ENCODE data around the gene SORCS2.

The SORCS2 gene

DNA sequence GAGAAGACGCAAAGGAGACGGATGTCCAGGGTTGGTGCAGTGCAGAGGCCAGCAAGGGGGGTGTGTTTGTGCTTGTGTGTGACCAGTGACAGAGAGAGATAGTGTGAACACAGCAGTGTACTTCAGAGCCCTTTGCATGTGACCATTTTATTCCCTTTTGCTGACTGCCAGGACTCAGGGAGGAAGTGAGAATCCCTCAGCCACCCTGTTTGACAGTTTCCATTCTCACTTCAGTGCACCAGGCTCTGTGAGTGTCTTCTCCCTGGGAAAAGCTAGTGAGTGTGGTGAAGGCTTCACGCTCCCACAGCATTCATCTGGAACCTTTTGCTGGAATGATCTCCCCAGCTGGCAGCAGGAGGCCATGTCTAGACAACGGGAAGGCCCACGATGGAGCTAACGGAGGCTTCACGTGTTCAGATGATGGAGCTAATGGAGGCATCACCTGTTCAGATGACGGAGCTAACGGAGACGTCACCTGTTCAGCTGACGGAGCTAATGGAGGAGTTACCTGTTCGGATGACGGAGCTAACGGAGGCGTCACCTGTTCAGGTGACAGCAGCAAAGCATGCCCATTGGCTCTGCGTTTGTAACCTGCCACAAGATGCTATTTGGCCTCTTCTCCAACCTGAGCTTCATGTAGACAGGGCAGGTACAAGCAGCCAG, 551.9 kb downstream of the SORCS2 start:
- DNase-seq, result no peak

DNA sequence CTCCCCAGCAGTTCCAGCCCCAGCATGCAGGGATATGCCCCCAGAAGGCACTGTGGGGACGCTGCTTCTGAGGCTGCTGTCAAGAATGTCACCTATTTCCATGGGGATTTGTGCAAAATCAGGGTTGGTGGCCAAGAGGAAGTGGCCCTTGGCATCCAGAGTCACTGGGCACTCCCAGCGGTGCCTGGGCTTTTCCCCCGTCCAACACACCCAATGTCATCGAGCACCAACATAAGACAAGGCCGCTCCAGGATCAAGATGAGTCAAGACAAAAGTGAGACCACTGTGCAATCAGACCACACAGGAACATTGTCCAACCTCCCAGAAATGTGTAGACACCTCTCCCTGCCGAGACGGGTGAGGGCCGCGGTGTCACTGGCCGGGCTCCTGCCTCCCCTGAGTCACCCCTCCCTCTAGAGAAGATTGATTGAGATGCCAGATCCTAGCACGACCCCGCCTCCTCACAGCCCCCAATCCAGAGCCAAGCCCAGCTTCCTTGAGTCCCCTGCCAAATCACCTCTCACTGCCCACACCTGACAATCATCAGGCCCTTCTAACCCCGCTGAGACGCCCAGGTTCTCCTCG, 553.1 kb downstream of the SORCS2 start:
- DNase-seq, result no peak

DNA sequence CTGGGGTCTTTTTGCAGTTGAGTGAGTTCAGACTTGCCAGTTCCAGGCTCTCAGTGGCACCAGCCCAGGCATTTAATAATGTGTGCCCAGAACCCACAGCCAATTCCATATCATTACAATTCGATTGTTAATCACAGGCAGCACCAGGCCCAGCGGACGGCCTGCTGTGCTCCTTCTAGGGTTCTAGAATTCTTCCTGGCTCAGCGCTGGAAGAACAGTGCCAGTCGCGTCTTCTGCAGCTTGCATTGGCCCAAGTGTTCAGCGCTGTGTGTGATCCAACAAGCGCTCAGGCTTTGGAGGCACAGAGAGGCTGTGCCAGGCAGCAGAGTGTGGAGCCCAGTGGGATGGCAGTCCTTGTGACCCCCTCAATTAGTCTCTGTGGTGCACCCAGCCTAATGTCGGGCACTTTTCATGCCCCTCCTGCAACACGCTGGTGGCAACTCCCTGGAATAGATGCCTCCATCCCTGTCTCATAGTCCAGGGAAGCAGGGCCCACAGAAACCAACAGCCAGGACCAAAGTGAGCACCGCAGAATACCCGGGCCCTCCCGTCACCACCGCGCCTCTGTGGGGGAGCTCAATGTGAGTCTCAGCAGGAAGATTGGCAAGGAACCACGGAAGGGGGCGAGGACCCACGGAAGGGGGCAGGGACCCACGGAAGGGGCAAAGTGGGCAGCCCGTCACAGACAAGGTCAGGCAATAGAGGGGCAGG, 554.2 kb downstream of the SORCS2 start:
- no peak for DNase-seq

DNA sequence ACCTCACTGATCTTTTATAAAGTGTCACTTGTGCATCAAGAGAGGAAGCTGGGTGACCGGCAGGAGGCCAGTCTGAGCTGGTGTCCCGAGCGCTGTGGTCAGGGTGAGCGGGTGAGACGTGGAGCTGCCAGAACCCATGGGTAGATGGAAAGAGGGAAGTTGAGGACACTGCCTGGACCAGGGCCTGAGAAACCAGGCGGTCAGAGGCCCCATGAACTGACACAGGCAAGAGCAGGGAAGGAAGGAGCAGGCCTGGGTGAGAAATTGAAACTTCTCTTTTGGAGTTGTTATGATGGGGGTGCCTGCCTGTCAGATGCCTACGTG, 554.7 kb downstream of the SORCS2 start:
- DNase-seq, result no peak

DNA sequence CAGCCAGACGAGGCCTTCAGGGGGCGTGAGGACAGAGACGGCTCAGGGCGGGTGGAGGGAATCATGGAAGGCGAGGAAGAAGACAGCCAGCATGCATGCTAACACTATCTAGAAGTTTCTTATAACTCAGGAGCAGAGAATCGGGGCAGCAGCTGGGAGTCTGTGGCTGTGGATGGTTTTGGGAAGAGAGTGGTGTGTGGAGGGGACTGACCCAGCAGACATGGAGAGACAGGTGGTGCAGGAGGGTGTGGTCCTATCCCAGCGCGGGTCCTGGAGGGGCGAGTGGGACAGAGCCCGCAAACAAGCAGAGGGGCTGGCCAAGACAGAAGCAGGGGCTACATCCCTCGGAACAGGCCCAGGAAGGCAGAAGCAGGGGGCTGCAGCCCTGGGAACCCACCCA, 555.2 kb downstream of the SORCS2 start:
- DNase-seq, result no peak

DNA sequence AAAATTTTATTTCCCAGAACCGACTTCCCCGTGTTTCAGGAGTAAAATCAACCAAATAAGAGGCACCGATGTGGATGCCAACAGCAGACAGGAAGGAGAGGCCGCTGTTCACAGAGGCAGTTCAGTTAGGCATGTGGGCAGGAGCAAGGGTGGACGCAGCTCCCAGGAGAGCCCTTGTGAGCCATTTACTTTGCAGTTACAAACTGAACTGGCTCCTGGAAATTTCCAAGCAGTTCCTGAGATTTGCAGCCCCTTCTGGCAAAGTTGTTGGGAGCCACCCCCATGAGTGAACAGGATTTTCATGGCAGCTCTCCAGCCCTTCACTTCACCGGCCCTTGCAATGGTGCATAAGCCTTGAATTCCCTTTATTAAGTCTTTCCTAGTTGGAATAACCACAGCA, 558.2 kb downstream of the SORCS2 start:
- DNase-seq, result no peak

DNA sequence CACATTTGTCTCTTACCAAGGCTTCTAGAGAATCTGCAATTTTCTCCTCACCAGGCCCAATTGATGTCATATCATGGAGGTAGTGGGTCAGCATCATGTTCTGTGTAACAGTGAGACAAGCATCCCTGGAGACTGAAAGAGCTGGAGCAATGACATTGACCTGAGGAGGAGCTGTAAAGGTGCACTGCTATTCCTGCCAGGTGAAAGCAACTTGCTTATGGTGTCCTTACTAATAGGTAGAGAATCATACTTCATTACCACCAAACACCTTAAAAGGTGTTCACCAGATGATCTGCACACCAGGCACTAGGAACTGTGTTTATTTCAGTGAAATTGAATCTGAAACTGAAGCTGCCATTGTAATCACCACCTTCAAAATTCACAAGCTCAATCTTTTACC, 558.6 kb downstream of the SORCS2 start:
- no peak for DNase-seq

DNA sequence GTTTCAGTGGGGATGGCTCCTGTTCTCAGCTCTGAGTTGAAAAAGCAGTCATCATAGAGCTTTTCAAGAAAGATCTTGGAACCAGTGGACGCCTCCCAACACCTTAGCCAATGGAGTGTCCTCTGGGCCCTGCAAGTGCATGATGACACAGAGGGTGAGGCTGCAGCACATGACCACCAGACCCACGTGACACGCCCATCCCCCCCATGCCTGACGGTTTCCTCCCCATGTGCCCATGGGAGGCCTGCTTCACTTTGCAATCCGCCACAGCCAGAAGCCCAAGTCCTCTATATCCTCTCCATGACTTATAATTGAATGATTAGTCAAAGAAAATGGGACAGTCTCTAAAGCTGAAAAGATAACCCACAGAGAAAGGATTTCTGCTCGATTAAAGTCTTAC, 560.3 kb downstream of the SORCS2 start:
- no peak for DNase-seq

DNA sequence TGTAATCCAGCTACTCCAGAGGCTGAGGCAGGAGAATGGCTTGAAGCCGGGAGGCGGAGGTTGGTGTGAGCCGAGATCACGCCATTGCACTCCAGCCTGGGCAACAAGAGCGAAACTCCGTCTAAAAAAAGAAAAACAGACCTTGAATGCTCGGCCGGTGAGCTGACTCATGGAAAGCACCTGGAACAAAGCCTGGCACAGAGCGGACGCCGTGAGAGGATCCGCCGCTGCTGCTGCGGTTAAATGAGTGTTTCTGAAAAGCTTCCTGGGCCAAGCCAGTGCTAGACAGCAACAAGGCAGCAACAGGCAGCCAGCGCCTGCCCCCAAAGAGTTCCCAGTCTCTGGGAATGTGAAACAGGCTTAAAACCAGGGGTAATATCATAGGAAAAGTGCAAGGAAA, 560.9 kb downstream of the SORCS2 start:
- DNase-seq, result no peak

DNA sequence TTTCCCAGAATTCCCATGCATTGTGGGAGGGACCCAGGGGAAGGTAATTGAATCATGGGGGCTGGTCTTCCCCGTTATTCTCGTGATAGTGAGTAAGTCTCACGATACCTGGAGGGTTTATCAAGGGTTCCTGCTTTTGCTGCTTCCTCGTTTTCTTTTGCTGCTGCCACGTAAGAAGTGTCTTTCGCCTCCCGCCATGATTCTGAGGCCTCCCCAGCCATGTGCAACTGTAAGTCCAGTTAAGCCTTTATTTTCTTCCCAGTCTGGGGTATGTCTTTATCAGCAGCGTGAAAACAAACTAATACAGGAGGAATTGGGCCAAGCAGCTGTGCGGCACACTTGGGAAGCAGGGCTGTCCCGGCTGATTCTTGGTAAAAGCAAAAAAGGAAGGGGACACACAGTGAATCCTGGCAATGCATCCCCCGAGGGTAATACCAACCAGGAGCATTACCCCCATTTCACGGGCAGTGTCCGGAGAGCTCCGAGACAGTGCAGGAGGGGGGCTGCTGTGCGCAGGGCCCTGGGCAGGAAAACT, 561.7 kb downstream of the SORCS2 start:
- DNase-seq, result no peak

DNA sequence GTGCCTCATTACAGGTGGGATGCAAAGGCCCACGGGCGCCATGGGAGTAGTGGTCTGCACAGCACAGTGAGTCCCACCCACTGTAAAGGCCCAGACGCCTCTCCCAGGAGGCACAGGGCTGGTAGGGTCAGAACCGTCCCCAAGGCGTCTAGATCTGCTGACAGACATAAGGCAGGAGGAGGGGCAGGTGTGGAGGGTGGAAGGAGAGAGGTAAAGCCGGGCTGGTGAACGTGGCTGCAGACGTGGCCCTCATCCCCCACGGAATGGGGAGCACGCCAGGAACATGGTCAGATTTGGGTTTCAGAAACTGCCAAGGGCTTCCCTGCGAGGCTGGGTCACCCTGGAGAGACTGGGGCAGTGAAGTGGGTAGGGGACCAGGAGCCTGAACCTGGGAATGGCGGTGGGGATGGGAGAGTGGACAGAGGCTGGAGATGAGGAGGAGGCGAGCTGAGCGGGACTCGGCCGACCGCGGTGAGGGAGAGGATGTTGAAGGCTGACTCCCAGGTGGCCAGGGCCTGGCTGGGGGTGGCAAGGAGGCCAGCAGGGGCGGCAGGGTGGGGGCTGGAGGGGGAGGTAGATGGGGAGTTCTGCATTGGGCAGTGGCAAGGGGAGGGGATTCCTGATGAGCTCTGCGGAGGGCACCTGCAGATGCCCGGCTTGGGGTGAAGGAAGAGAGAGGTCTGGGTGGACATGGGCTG, 562.4 kb downstream of the SORCS2 start:
- DNase-seq, result no peak

DNA sequence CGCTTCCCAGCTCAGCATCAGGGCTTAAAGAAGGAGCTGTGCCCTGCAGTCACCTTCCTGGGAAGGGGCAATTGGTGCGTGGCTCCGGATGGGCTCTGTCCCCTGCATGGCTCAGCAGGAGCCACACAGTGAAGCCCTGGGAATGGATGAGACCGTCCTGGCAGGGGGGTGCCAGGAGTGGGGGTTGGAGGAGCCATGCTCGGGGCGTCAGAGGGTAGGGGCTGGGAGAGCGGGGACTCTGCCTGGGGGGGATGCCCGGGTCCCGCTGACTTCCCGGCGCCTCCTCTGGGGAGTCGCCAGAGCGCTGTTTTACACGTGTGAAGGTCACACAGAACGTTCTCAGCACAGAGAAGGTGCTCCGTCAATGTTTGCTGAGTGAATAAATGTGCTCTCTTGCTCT, 563.2 kb downstream of the SORCS2 start:
- DNase-seq, result no peak

DNA sequence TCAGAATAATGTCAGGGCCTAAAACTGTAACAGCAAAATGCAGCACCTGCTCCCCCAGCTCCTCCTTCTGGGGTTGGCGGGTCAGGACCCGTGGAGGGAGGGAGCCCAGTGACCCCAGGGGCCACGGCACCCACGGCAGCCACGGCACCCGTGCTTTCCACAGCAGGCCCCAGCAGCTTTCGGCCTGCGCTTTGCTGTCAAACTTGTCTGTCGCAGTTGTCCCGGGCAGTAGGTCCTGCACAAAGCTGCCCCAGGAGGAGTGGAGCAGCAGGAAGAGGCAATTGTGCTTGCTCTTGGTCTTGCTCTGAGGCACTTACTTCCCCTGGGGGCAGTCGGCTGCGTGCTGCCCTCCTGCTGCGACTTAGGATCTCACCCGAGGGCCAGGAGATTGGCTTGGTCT, 563.7 kb downstream of the SORCS2 start:
- no peak for DNase-seq

DNA sequence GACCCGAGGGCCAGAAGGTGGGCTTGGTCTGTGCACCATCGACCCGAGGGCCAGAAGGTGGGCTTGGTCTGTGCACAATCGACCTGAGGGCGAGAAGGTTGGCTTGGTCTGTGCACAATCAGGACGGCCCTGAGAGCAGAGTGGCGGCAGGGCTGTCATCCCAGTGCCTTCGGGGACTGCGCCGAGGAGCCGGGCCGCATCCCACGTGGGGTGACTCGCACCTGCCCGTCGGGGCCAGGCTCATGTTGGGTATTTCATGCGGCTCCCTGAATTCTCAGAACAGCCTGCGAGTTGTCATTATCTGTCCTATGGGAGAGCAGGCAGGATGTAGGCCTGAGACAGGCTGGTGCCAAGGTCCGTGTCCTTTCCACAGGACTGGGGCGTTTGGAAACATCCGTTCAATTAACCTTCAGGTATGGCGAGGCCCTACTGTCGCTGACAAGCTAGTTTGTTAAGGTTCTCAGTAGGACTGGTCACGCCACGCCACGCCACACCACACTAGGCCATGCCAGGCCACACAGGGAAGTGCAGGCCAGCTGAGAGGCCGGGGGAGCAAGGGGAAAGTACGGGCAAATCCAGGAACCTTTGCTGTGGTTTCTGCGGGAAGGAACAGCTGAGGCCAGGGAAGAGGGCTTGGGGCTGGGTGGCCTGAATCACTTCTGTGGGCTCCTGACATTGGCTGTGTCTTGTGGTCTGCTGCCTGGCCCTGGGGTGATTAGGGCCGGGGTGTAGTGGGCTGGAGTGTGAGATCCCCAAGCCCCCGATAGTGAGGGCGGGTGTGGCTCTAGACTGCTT, 564.4 kb downstream of the SORCS2 start:
- no peak for DNase-seq

DNA sequence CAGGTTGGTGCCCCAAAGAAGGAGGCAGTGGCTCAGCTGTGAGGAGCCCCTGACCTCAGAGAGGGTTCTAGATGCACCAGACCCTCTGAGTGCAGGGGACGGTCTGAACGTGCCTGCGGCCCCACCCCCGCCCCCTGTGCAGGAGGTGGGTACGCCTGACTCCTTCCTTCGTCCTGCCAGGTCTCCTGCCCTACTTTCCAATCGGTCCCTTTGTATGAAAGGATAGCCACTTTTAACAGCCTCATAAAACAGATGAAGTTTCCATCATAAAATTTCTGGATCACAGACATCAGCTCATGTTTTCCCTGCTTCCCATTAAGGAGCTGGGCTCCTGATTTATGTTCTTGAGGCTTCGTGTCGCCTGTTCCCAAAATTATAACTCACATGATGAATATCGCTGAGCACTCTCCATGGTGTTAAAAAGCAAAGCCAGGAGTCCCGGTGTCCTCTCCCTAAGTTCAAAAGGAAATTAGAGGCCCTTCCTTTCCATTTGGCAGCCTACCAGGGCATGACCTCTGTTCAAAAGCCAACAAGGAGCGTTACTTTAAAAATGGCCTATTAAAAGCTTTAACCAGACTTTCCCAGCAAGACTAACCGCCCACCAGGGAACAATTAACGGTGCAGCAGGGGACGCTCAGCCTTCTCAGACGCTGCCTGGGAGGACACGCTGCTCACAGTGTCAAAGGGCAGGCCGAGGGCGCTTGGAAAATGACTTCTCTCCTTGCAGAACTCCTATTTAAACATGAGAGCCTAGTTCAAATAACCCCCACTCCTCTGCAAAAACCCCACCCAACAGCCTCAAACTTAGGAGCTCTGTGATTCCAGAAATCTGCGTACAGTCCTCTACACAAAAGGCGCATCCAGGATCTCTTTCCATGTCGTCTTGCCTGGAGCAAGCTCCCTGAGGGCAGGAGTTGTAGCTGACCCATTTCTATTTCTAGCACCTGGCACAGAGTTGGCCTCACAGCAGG, 565.4 kb downstream of the SORCS2 start:
- no peak for DNase-seq

DNA sequence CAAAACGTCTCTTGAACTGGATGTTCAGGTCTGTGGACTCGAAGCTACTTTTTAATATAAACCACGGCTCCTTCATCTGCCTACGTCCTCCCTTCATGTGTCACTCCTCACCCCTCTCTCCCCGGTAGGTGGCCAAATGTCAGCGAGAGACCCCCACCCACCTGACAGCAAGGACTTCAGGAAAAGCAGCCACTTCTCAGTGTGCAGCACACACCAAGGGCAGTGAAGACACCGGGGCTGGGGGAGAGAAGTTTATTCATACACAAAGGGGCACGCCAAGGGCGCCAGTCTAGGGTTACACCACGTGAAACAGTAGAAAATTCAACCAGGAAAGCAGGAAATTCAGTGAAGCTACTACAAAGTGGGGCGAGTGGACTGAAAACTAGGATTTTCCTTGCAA, 566.1 kb downstream of the SORCS2 start:
- DNase-seq, result no peak

DNA sequence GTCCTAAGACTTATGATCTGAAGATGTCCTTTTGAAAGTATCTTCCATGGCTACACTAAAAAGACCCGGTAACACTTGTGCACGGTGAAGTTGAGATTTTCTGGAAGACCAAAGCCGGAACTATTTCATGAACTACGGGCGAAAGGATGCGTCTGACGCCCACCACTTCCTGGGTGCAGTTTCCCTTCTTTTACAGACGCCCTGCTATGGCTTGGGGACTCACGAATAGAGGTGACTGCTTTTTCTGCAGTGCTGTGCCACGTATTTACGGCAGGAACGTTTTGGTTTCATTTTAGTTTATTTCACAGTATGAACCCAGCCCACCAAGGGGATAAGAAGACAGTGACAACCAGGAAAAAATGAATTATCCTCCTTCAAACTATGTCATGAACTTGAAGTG, 566.9 kb downstream of the SORCS2 start:
- peak; percentile 41 to 54 for DNase-seq

DNA sequence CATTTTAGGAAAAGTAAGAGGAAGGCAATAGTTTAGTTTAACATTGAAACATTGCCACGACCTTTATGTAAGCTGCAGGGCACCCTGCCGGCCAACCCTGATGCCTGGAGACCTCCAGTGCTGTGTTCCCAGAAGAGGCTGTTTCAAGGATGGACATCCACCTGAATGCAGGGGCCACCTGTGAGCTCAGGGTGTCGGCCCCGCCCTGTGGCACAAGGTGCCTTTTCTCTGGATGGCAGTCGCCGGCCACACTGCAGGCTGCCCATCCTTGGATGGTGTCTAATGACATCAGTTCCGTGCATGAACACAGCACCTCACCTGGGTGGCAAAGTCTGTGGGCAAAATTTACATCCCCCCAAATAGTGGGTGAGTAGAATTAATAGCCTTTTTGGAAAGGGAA, 567.3 kb downstream of the SORCS2 start:
- no peak for DNase-seq

DNA sequence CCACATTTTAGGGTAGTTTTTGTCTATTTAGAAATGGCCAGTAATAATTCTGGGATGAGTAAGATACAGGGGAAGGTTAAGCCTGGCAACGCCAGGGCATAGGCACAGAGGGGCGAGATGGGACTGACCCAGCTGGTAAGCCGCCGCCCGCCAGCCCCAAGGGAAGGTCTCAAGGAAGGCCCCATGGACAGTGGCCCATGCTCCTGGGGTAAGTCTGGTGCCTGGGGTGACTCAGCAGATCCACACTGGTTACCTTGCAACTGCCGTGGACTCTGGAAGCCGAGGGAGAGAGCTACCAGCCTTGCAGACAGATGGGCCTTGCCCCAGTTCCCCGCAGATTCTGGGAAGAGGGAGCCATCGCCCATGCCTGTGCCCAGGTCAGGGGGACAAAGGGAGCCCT, 567.9 kb downstream of the SORCS2 start:
- no peak for DNase-seq

DNA sequence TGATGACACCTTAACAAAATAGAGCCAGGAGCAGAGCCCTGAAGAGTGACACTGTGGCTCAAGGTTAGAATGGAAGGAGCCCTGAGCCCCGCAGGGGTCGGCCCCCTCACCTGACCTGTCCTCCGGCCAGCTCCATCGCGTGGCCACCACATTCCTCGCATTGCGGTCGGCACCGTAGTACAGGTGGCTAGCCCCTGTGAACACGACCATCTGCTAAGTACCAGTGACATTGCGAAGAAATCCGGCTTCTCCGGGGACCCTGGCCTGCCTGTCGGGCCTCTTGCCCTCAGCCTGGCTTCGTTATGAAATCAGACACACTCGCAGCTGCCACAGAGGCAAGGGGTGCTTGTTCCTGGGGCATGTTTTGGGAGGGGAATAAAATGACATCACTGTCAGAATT, 568.4 kb downstream of the SORCS2 start:
- no peak for DNase-seq

DNA sequence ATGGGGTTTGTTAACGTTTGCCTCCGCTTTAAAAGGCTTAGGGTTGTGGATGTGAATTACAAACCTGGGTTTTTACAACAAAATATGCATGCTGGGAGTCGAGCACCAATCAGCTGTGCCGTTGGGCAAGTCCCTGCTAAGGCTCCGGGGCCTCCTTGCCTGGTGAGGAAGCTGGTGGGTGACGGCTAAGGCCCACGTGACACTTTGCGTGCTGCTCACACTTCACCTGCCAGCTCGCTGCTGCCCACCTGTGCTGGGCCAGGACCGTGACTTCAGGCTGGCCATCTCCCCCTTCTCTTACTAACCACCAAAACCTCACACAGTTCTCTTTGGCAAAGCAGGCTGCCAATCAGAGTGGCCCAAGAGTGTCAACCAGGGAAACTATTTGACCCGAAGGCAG, 569.0 kb downstream of the SORCS2 start:
- DNase-seq, result no peak

DNA sequence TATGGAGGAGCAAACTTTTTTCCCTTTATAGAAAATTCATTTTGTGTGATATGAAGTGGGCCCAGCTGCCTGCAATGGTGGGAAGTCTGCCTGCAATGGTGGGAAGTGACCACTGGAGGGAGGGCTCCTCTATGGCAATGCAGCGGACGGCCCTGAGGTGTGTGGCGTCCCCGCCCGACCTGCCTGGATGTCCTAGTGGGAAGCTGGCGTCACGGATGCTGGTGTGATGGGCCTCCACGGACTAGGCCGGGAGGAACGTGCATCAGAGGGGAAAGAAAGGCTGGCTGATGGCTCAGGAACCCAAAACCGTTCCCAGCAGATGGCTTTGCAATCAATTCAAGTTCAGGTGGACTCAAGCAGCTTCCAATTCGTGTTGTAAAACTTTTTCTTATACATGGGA, 569.4 kb downstream of the SORCS2 start:
- DNase-seq, result peak; percentile 40 to 54

Data from stimulated activated CD4-positive, alpha-beta T cell treated with anti-CD3 and anti-CD28 coated beads, Interleukin-2, amount 100 ng/mL, for 48 hours (primary cell).